ENCODE measurements around the gene IL3. TPM values are rescaled to one million over a fixed set of nuclear protein-coding genes. Genes with fewer than 3 reads are reported as not detected.

IL3 gene
- total and polyA plus RNA-seq, 2 of the 4 experiments (the other 2 are of a cell fraction): not detected

DNA sequence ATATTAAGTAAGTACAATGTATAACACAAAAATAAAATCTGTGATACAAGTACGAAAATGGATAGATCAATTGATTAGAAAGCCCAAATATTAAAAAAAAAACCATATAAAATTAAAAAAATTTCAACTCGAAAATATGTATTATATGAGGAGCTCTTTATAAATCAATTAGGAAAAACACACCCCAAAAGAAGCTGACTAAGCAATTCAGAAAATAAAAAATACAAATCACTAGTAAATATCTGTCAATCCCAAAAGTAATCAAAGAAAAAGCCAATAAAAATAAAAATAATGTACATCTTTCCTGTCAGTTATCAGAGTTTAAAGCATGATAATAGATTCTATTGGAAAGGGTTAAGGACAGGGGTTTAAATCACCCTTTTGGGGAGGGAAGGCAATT is 38.8 kb upstream of the IL3 start:
- Histone ChIP-seq H2AK5ac (ENCODE audit: low read depth, low read length) (no peak overlapping the region), H2AK9ac (replicated peaks; ENCODE audit: low read depth, low read length, poor library complexity) (no peak overlapping the region), H2BK5ac (ENCODE audit: low read depth, low read length, poor library complexity, severe bottlenecking) (no peak overlapping the region), H2BK120ac (ENCODE audit: low read depth, low read length) (no peak overlapping the region), H3K4me2 (ENCODE audit: low read depth, low read length) (no peak overlapping the region), H3K9ac (ENCODE audit: low read depth, low read length) (no peak overlapping the region), H3K23ac (ENCODE audit: low read depth, low read length) (no peak overlapping the region), H4K20me1 (ENCODE audit: insufficient read depth, low read length) (no peaks in the 10 kb centered on the region), H3K9me3 (ENCODE audit: control insufficient read depth, insufficient read depth, low read length) (no peaks in the 10 kb centered on the region), H3K18ac (ENCODE audit: low read depth, low read length) (no peak overlapping the region), H2AFZ (replicated peaks; ENCODE audit: low read length, poor library complexity) (no peak overlapping the region), H3K4ac (ENCODE audit: low read depth, low read length) (no peak overlapping the region), H3K4me1 (ENCODE audit: control insufficient read depth, insufficient read depth, low read length) (no peaks in the 10 kb centered on the region), H4K91ac (ENCODE audit: insufficient read depth, low read depth, low read length) (no peak overlapping the region), H3K56ac (ENCODE audit: extremely low read depth, insufficient read depth, low read length) (no peak overlapping the region), H4K8ac (ENCODE audit: low read depth in 2 of 2, low read length in 2 of 2) (no peak overlapping the region), H4K5ac (ENCODE audit: low read depth, low read length) (no peak overlapping the region), H3K27me3 (ENCODE audit: control insufficient read depth, insufficient read depth, low read length) (peaks cover 26% of the 10 kb centered on the region), H3K14ac (replicated peaks; ENCODE audit: low read depth, low read length) (no peak overlapping the region), H3K4me3 (ENCODE audit: insufficient read depth, low read depth, low read length) (no peak overlapping the region), H3K36me3 (ENCODE audit: control insufficient read depth, insufficient read depth, low read length) (no peaks in the 10 kb centered on the region), H2BK20ac (ENCODE audit: low read depth, low read length) (no peak overlapping the region), H2BK15ac (ENCODE audit: low read depth, low read length) (no peak overlapping the region), H3K9me1 (ENCODE audit: insufficient read depth, low read length) (no peaks in the 10 kb centered on the region), H3K79me1 (ENCODE audit: low read depth in 1 of 2, low read length in 2 of 2) (no peaks in the 10 kb centered on the region), H3K27ac (ENCODE audit: insufficient read depth, low read length) (no peak overlapping the region)
- intact Hi-C loops (cut with micrococcal nuclease): no loop called here
- dilution Hi-C loops (cut with HindIII; ENCODE audit: low sequenced_read_pairs, unreplicated experiment): no loop called here
- DNase-seq (no peak), ATAC-seq (ENCODE audit: low read depth) (no peak)
- in situ Hi-C loops (cut with MboI; ENCODE audit: low sequenced_read_pairs): no loop called here
- CTCF ChIA-PET: interaction anchor here (0.7 kb wide), 1 partner anchor 19 kb away, joined by 3 read pairs; no protein-coding TSS in a partner anchor
- POLR2A ChIA-PET (ENCODE audit: unreplicated experiment): no interaction called here
- TF ChIP-seq, protein P1, sequence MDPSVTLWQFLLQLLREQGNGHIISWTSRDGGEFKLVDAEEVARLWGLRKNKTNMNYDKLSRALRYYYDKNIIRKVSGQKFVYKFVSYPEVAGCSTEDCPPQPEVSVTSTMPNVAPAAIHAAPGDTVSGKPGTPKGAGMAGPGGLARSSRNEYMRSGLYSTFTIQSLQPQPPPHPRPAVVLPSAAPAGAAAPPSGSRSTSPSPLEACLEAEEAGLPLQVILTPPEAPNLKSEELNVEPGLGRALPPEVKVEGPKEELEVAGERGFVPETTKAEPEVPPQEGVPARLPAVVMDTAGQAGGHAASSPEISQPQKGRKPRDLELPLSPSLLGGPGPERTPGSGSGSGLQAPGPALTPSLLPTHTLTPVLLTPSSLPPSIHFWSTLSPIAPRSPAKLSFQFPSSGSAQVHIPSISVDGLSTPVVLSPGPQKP (IDR thresholded peaks at IDR 0.05; ENCODE audit: borderline replicate concordance, low read depth, low read length): no peak
- no peak for TF ChIP-seq SMC3 (IDR thresholded peaks at IDR 0.05; ENCODE audit: low read depth, low read length)
- no peak for TF ChIP-seq MAZ (IDR thresholded peaks at IDR 0.05; ENCODE audit: borderline replicate concordance, low read depth, low read length)
- TF ChIP-seq RAD21 (IDR thresholded peaks at IDR 0.05; ENCODE audit: low read length): no peak
- TF ChIP-seq RFX5 (IDR thresholded peaks at IDR 0.05; ENCODE audit: low read depth, low read length): no peak
- TF ChIP-seq FOS (IDR thresholded peaks at IDR 0.05; ENCODE audit: low read depth, low read length): no peak
- peak; percentile 93 for TF ChIP-seq MAFK (IDR thresholded peaks at IDR 0.05; ENCODE audit: low read depth, low read length)
- no TSS peak for BruUV-seq (replicated peaks)
- WGBS, 2 experiments (ENCODE audit: extremely low coverage in 2 of 2, insufficient read length in 1 of 2): no CpG with 5 or more reads among the region's 2 CpGs
